Activated CD8-positive, alpha-beta memory T cell treated with anti-CD3 and anti-CD28 coated beads, Interleukin-2, amount 50 U/mL, for 24 hours (primary cell): ENCODE results near the gene TCP11L2.
"Not testable (repeated sequence)": the region's sequence is repeated elsewhere in the genome, so short reads cannot be mapped to it uniquely, and the experiment has no call there.

ENCODE experiments used
- DNase-seq: peaks from one replicate; pipeline ENCODE4 v3.0.0-alpha.2; 2020; ENCODE audit errors: extremely low read depth

The TCP11L2 gene

DNA sequence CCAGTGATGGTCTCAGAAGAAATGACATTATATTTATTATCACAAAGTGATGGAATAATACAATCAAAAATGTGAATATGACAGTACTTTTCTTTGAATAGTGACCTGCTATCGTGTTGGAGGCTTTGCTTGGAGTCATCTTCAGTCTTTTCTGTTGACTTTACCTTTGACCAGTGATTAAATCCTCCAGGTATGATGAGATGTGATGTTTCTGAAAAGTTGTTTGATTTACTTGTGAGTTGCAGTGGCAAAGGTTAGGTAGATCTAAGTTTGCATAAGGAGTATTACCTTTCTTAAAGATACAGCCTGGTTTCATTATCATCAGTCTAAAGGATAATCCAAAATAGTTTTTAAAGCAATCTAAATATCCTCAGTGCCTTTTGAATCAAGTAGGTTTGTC is 4.6 kb downstream of the TCP11L2 start:
- no peak for DNase-seq

- no peak for DNase-seq
Observed at GRCh38 chr12:106308121-106308520, 5.6 kb downstream of the TCP11L2 start.

DNA sequence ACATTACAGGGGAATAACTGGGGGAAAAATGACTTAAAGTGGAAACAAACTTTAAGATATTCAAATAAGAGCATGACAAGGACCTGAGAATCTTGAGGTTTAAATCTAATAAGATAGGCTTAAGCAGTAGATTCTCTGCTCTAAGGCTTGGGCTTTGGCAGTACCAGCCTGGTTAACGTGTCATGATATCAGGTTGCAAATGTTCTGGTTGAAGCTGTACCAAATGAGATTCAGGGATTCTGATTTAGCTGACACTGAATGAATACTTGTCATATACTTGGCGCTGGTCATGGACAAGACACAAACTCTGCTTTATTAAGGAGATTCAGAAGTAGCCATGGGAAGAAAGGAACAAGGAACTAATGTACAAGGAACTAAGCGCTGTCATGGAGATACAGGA is 6.1 kb downstream of the TCP11L2 start:
- DNase-seq = no peak

GRCh38 chr12:106309671-106310505 is 7.4 kb downstream of the TCP11L2 start:
- DNase-seq = no peak

DNA sequence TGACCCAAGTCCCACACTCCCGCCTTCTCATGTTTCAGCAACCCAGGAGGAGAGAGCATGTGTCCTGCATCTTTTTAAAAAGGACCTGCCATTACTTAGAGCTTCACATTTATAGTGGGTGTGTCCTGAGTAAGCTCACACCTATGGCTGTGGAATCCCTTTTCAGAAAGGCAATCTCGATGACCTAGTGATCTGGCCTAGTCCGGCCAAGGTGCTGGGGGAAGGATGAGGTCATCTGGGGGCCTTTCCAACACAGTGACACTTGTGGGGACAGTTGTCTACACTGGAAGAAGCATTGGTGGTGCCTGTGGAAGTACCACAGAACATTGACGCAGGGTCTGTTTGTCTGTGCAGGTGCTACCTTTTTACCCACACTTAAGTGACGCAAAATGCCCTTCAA is 8.2 kb downstream of the TCP11L2 start:
- DNase-seq = no peak

DNA sequence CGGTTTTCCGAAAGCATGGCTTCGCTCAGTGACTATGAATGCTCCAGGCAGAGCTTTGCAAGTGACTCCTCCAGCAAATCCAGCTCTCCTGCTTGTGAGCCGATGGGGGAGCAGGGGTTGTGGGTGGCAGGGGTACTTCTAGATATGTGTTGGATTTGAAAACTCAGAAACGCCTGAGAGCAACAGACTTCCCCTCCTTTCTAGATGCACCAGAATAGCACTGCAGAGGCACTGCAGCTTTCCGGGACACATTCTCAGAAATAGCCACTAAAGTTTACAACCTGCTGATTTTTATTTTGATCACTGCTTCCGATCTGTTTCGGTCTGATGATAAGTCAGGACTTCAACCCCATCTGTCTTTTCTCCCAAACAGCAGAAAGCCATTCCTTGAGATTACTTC is 8.6 kb downstream of the TCP11L2 start:
- no peak for DNase-seq

DNA sequence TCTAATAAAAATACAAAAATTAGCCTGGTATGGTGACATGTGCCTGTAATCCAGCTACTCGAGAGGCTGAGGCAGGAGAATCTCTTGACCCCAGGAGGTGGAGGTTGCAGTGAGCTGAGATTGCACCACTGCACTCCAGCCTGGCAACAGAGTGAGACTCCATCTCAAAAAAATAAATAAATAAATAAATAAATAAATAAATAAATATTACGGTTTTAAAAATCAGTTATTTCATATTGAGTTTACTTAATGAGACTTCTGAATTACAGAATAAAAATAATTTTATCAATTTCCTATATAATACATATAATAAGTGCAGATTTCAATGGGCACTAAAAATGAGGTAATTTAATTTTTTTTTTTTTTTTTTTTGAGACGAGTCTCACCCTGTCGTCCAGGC is 10.9 kb downstream of the TCP11L2 start:
- not testable (repeated sequence) for DNase-seq

- no peak for DNase-seq
Observed at GRCh38 chr12:106315523-106315922, 13.0 kb downstream of the TCP11L2 start.

DNA sequence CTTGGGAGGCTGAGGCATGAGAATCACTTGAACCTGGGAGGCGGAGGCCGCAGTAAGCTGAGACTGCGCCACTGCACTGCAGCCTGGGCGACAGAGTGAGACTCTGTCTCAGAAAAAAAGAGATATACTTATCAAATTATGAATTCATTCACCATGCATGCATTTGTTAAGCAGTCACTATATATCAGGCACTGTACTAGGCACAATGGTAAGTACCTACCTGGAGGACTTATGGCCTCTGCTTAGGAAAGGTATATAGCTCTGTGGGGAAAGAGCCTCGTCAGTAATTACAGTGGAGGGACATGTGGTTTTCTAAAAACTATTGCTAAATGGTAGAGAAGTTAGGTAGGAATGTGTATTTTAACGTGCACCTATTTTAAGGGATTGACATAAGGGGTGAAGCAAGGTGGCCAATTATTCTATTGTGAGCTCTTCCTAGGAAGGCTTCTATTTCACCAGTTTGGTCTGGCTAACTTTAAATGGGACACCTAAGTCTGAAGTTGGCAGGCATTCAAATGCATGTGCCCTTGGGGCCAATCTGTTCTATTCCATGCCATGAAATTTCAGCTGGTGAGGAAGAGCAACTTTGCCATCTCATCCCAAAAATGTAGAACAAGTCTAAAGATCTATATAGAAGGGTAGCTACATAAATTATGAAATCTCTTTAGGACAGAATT is 15.0 kb downstream of the TCP11L2 start:
- no peak for DNase-seq

GRCh38 chr12:106321139-106321850 is 18.8 kb downstream of the TCP11L2 start:
- DNase-seq = no peak

DNA sequence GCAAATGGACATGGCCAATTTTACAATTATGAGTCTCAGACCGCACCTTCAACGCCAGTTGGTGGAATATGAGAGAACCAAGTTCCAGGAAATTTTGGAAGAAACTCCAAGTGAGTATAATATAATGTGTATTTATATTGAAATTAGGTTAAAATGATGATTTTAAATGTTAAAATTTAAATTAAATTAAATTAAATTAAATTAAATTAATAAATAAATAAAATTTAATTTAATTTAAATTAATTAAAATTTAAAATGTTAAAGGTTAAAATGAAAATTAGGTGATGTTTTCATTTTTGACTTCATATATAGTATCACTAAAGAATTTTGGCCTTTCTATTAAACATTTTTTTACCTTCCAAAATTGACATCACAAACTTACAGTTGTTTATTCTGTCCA is 21.0 kb downstream of the TCP11L2 start:
- no peak for DNase-seq

GRCh38 chr12:106327309-106327869 is 24.9 kb downstream of the TCP11L2 start:
- DNase-seq = no peak

DNA sequence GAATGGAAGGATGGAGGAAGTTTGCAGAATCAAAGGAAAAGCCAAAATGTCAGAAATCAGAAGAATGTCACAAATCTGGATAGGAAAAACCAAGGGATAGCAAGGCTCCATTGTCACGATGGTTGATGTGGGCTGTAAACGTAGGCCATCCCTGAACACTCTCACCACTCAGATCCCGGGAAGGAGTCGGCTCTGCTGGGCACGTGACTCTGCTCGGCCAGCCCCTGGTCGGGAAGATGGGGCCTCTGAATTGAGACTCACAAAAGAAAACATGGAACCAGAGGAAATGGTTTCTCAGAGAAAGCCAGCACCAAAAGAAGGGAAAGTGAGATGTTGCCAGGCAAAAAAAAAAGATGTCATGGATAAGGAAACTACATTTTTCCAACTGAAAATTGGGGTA is 26.2 kb downstream of the TCP11L2 start:
- no peak for DNase-seq

DNA sequence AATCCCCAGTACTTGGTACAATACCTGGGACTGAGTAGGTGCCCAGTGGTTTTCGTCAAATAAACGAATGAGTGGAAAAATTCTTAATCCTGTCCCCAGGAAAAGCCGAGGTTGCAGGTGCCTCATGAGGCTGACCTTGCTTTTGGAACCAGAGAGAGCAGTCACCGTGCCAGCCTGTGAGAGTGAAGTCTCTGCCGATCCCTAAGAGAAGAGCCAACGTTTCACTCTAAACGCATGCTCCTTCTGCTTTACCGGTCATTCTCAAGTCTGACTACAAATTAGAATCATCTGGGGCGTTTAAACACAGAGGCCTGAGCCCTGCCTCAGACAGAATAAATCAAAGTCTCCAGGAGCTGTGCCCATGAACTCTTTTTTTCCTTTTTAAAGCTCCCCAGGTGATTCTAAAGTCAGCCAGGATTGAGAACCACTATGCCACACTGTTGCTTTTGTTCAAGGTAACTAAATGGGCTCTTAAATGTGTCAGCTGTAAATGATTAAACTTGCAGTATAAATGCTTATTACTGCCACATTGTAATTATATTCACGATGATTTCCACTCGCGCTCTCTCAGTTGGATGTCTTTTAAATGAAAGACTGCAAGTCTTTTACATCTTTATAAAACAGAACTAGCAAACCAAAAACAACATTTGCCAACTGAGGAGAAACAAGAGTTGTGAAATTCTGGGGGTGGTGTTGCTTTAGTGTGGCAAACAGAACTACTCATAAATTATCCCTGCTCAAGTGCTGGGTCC is 26.9 kb downstream of the TCP11L2 start:
- DNase-seq = no peak

GRCh38 chr12:106331599-106331998 is 29.1 kb downstream of the TCP11L2 start:
- no peak for DNase-seq

DNA sequence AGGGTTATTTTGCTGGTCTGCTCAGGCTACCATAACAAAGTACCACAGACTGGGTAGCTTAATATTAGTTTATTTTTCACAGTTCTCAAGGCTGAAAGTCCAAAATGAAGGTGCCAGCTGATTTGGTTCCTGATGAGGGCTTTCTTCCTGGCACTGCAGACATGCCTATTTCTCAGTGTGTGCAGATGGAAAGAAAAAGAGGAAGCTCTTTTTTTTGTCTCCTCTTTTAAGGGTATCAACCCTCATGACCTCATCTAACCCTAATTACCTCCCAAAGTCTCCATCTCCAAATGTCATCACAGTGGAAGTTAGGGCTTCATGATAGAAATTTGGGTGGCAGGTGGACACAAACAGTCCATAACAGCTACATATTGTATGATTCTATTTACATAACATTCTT is 30.0 kb downstream of the TCP11L2 start:
- no peak for DNase-seq

- no peak for DNase-seq
Observed at GRCh38 chr12:106333010-106333409, 30.5 kb downstream of the TCP11L2 start.

GRCh38 chr12:106333756-106334155 is 31.2 kb downstream of the TCP11L2 start:
- DNase-seq = no peak

DNA sequence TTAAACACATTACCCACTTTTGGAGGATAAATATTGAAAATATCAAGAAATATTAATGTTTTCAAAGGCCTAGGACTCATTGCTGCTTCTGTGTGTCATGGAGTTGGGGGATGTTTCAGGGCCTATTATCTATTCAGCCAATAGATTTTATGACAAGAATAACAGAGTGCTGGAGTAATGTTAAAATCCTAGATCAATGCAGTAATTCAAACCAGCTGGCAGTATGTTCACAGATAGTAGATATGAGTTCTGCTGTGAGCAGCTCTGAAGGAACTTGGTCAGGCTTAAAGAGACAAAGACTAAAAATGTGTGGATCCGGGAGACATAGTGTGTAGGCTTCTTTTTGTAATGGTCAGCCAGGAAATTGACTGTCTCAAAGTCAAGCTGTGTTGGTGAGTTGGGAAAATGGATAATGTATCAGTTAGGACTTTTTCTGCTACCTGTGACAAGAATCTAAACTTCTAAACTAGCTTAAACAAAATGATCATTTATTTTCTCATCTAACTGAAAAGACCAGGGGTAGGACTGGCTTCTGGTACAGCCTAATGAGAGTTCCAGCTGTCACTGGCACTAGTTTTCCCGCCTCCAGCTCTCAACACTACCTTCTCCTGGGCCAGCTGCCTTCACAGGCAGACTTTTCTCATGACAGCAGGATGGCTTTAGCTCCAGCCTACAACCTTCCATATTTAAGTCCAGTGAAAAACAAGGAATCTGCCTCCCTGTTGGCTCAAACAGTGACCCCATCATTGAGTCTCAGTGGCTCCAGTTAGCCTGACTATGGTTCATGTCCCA is 38.7 kb downstream of the TCP11L2 start:
- no peak for DNase-seq

DNA sequence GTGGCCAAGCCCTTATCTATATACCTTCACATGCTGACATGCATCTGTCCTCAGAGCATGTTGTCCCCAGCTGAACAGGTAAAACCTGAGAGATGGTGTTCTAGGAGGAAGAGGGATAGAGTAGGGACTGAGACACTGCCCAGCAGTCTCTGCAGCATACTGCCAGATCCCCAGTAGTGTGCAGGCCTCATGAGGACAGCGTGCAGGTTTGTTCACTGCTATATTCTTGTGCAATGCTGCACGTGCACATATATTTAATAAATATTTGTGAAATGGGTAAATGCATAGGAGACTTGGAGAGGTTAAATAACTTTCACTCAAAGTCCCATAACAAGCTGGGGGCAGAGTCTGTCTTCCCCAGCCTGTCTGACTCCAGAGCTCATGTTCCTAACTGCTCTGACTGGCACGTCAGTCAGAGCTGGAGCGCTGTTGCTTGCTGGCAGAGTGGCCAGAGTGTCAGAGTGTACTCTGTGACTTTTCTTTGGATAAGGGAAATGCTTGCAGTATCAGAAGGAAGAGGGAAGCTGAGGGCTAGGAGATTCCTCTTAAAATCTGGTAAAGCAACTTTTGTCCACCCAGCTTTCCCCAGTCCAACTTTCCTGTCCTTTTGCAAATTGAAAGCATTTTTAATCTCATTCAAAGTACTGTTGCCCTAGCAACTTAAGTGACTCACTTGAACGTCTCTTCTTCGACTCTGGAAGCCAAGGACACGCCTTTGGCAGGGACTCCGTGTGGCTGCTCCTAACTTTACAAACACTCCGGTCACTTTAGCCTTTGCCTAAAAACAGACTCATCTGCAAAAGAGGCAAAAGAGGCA is 40.1 kb downstream of the TCP11L2 start:
- no peak for DNase-seq
